Fibroblast of lung (primary cell): ENCODE data around the gene DBR1. TPM values are rescaled to one million over a fixed set of nuclear protein-coding genes. Genes with fewer than 3 reads are reported as not detected.
A peak's percentile ranks its signal among the peaks of the same experiment; 100 is the strongest.

Experiments
- DNase-seq, 2 donors: peaks; one replicate each; pipeline versions ENCODE4 v3.0.0 to v3.0.0-alpha.2; 2010; ENCODE audit warnings: low read depth in 2 of 2
- H2AFZ ChIP-seq: 2 replicates; pipeline ENCODE4 v1.5.1; 2012; ENCODE audit warnings: low read length, control low read depth, inconsistent platforms
- H3K27ac ChIP-seq: 2 replicates; pipeline ENCODE4 v1.5.1; 2011; ENCODE audit warnings: low read length, control low read depth; ENCODE audit not compliant: insufficient read depth
- H3K27me3 ChIP-seq: 2 replicates; pipeline ENCODE4 v1.5.1; 2011; ENCODE audit warnings: mild to moderate bottlenecking, low read length; ENCODE audit not compliant: control insufficient read depth, insufficient read depth
- H3K36me3 ChIP-seq: 2 replicates; pipeline ENCODE4 v1.5.1; 2011; ENCODE audit warnings: low read length; ENCODE audit not compliant: control insufficient read depth, insufficient read depth
- H3K4me1 ChIP-seq: 2 replicates; pipeline ENCODE4 v1.5.1; 2011; ENCODE audit warnings: low read length; ENCODE audit not compliant: control insufficient read depth, insufficient read depth; ENCODE audit errors: extremely low read depth
- H3K4me2 ChIP-seq: 2 replicates; pipeline ENCODE4 v1.5.1; 2011; ENCODE audit warnings: low read length, control low read depth; ENCODE audit not compliant: insufficient read depth; ENCODE audit errors: extremely low read depth
- H3K4me3 ChIP-seq, 4 experiments: fragments of 200-600 bp in 1 of 4; sonication (generic) in 1 of 4; replicated peaks in 1 of 4; 2 replicates each; pipeline ENCODE4 v1.5.1; 2011 to 2016; ENCODE audit warnings: low read length in 4 of 4, low read depth in 3 of 4, mild to moderate bottlenecking in 3 of 4, control low read depth in 2 of 4, inconsistent platforms in 1 of 4, mixed read lengths in 1 of 4; ENCODE audit not compliant: insufficient read depth in 1 of 4; ENCODE audit errors: control extremely low read depth in 1 of 4
- H3K79me2 ChIP-seq: 2 replicates; pipeline ENCODE4 v1.5.1; 2012; ENCODE audit warnings: mild to moderate bottlenecking, low read length, inconsistent platforms; ENCODE audit not compliant: control insufficient read depth, insufficient read depth
- H3K9ac ChIP-seq: 2 replicates; pipeline ENCODE4 v1.5.1; 2011; ENCODE audit warnings: mild to moderate bottlenecking, low read length, control low read depth; ENCODE audit not compliant: insufficient read depth
- H3K9me3 ChIP-seq: 2 replicates; pipeline ENCODE4 v1.5.1; 2012; ENCODE audit warnings: low read depth, low read length; ENCODE audit not compliant: control insufficient read depth, insufficient read depth
- H4K20me1 ChIP-seq: 2 replicates; pipeline ENCODE4 v1.5.1; 2011; ENCODE audit warnings: low read length; ENCODE audit not compliant: control insufficient read depth, insufficient read depth; ENCODE audit errors: extremely low read depth
- CTCF ChIP-seq, 2 donors: IDR thresholded peaks in 1 of 2; conservative IDR thresholded peaks in 1 of 2; 1 replicate in 1 of 2; 2 replicates in 1 of 2; pipeline ENCODE4 v1.5.1; 2011 to 2012; ENCODE audit warnings: low read length in 2 of 2, control low read depth in 1 of 2, inconsistent platforms in 1 of 2, low read depth in 1 of 2, mild to moderate bottlenecking in 1 of 2
- EZH2 ChIP-seq: IDR thresholded peaks from 2 replicates; pipeline ENCODE4 v1.5.1; 2012; ENCODE audit warnings: low read length, control low read depth, mild to moderate bottlenecking; ENCODE audit errors: missing control alignments
- polyA minus RNA-seq: library from RNA; depleted of rRNA, polyadenylated mRNA; stranded (reverse); fragments of >200 nt; gene quantifications from 2 replicates; pipeline ENCODE4 v1.2.3, GENCODE V29; 2011; ENCODE audit warnings: low replicate concordance
- polyA plus RNA-seq, 2 donors: library from polyadenylated mRNA; depleted of rRNA in 1 of 2; stranded (reverse) in 1 of 2; unstranded in 1 of 2; fragments of >200 nt; gene quantifications; 2 replicates each; pipeline ENCODE4 v1.2.1, GENCODE V29; 2011 to 2012; ENCODE audit warnings: missing spikeins in 1 of 2
- total RNA-seq: library from RNA; depleted of rRNA; stranded (reverse); fragments of >200 nt; gene quantifications from 2 replicates; pipeline ENCODE4 v1.2.1, GENCODE V29; 2014

Gene DBR1
- total RNA-seq, result 19.7 and 21.6 TPM in 2 replicates
- 16.2 and 18.2 TPM in 2 replicates for polyA plus RNA-seq
- polyA plus RNA-seq (2012), result 8.9 and 10.9 TPM in 2 replicates
- 5.8 and 6.4 TPM in 2 replicates for polyA minus RNA-seq

GRCh38 chr3:138174421-138175131, at the start of gene DBR1:
TSS of gene DBR1 (minus strand) at chr3:138174921. CDS start at chr3:138174795, 126 bp downstream.
- peaks cover 16% of the 10 kb centered on the region for H3K79me2 ChIP-seq
- no peaks in the 10 kb centered on the region for H4K20me1 ChIP-seq
- peak within 1 kb of the TSS; percentile 33 for H3K4me2 ChIP-seq
- peak; percentile 77 to 88 for DNase-seq
- H3K9ac ChIP-seq, result peak within 1 kb of the TSS; percentile 82
- no peaks in the 10 kb centered on the region for H3K9me3 ChIP-seq
- H2AFZ ChIP-seq, result peak within 1 kb of the TSS; percentile 92
- no peaks in the 10 kb centered on the region for H3K36me3 ChIP-seq
- H3K4me1 ChIP-seq, result no peaks in the 10 kb centered on the region
- peak within 1 kb of the TSS; percentile 61 for H3K27ac ChIP-seq
- peak within 1 kb of the TSS; percentile 45 to 99 (median 78) for H3K4me3 ChIP-seq
- TF ChIP-seq EZH2, result no peak
- no peak for TF ChIP-seq CTCF (conservative IDR thresholded peaks at IDR 0.05 in 1 of 2, IDR thresholded peaks at IDR 0.05 in 1 of 2; ENCODE audit: low read depth in 1 of 2, low read length in 2 of 2)
- H3K27me3 ChIP-seq, result no peaks in the 10 kb centered on the region

GRCh38 chr3:138222942-138223287, 48.2 kb upstream of the DBR1 start:
- TF ChIP-seq CTCF (conservative IDR thresholded peaks at IDR 0.05 in 1 of 2, IDR thresholded peaks at IDR 0.05 in 1 of 2; ENCODE audit: low read depth in 1 of 2, low read length in 2 of 2), result no peak
- TF ChIP-seq EZH2, result no peak
- DNase-seq, result no peak
- no peak overlapping the region for H3K27ac ChIP-seq
- H3K27me3 ChIP-seq, result no peaks in the 10 kb centered on the region
- no peak overlapping the region for H3K4me3 ChIP-seq
- no peaks in the 10 kb centered on the region for H4K20me1 ChIP-seq
- H3K4me1 ChIP-seq, result no peaks in the 10 kb centered on the region
- no peak overlapping the region for H3K9ac ChIP-seq
- peaks cover 6% of the 10 kb centered on the region for H3K36me3 ChIP-seq
- H3K9me3 ChIP-seq, result no peaks in the 10 kb centered on the region
- no peak overlapping the region for H3K4me2 ChIP-seq
- H2AFZ ChIP-seq, result no peak overlapping the region
- no peaks in the 10 kb centered on the region for H3K79me2 ChIP-seq

- Histone ChIP-seq H3K4me3 (no peak overlapping the region), H3K79me2 (peaks cover 2% of the 10 kb centered on the region), H3K9ac (no peak overlapping the region), H3K4me2 (no peak overlapping the region), H3K36me3 (peaks cover 6% of the 10 kb centered on the region), H4K20me1 (no peaks in the 10 kb centered on the region), H2AFZ (no peak overlapping the region), H3K27me3 (no peaks in the 10 kb centered on the region), H3K9me3 (no peaks in the 10 kb centered on the region), H3K4me1 (no peaks in the 10 kb centered on the region), H3K27ac (no peak overlapping the region)
- no peak for TF ChIP-seq CTCF (conservative IDR thresholded peaks at IDR 0.05 in 1 of 2, IDR thresholded peaks at IDR 0.05 in 1 of 2; ENCODE audit: low read depth in 1 of 2, low read length in 2 of 2)
- no peak for TF ChIP-seq EZH2
- no peak for DNase-seq
Measured at GRCh38 chr3:138222131-138222941, 47.6 kb upstream of the DBR1 start.
